ENCODE results near the gene PAGR1. TPM values are rescaled to one million over a fixed set of nuclear protein-coding genes. Genes with fewer than 3 reads are reported as not detected.

PAGR1 gene
- total RNA-seq, 1 experiment from 2014 or later = 60.1 TPM

- TF ChIP-seq, protein P1, sequence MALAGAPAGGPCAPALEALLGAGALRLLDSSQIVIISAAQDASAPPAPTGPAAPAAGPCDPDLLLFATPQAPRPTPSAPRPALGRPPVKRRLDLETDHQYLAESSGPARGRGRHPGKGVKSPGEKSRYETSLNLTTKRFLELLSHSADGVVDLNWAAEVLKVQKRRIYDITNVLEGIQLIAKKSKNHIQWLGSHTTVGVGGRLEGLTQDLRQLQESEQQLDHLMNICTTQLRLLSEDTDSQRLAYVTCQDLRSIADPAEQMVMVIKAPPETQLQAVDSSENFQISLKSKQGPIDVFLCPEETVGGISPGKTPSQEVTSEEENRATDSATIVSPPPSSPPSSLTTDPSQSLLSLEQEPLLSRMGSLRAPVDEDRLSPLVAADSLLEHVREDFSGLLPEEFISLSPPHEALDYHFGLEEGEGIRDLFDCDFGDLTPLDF (CRISPR knock-in tag; IDR thresholded peaks at IDR 0.05) = no peak
- TF ChIP-seq ZNF232 (CRISPR knock-in tag; IDR thresholded peaks at IDR 0.05) (no peak), TEAD4 (CRISPR knock-in tag; IDR thresholded peaks at IDR 0.05) (no peak), ZBTB21 (CRISPR knock-in tag; IDR thresholded peaks at IDR 0.05; ENCODE audit: borderline replicate concordance) (no peak), FOXJ3 (CRISPR knock-in tag; IDR thresholded peaks at IDR 0.05; ENCODE audit: borderline replicate concordance) (no peak), NFATC4 (CRISPR knock-in tag; IDR thresholded peaks at IDR 0.05) (no peak), KAT7 (CRISPR knock-in tag; IDR thresholded peaks at IDR 0.05; ENCODE audit: borderline replicate concordance) (no peak), ATF1 (CRISPR knock-in tag; IDR thresholded peaks at IDR 0.05) (no peak), ZNF281 (CRISPR knock-in tag; IDR thresholded peaks at IDR 0.05) (0 out of 2 replicates have a peak, but pooled peaks have one; percentile 15), MAX (CRISPR knock-in tag; IDR thresholded peaks at IDR 0.05) (peak; percentile 32; the same call in 1 of the 2 replicates), USF2 (CRISPR knock-in tag; IDR thresholded peaks at IDR 0.05) (no peak), MLX (CRISPR knock-in tag; IDR thresholded peaks at IDR 0.05) (no peak), RELA (CRISPR knock-in tag; IDR thresholded peaks at IDR 0.05; ENCODE audit: borderline replicate concordance) (no peak), ARID4B (CRISPR knock-in tag; IDR thresholded peaks at IDR 0.05; ENCODE audit: borderline replicate concordance) (no peak), ELF4 (CRISPR knock-in tag; IDR thresholded peaks at IDR 0.05; ENCODE audit: low read depth) (no peak), ZNF121 (CRISPR knock-in tag; IDR thresholded peaks at IDR 0.05) (peak; percentile 65), NR1H2 (CRISPR knock-in tag; IDR thresholded peaks at IDR 0.05) (no peak), TP53 (CRISPR knock-in tag; IDR thresholded peaks at IDR 0.05) (0 out of 2 replicates have a peak, but pooled peaks have one; percentile 10)
- TF ChIP-seq, protein P2, sequence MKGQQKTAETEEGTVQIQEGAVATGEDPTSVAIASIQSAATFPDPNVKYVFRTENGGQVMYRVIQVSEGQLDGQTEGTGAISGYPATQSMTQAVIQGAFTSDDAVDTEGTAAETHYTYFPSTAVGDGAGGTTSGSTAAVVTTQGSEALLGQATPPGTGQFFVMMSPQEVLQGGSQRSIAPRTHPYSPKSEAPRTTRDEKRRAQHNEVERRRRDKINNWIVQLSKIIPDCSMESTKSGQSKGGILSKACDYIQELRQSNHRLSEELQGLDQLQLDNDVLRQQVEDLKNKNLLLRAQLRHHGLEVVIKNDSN (CRISPR knock-in tag; IDR thresholded peaks at IDR 0.05) = no peak
- TF ChIP-seq, protein P3, sequence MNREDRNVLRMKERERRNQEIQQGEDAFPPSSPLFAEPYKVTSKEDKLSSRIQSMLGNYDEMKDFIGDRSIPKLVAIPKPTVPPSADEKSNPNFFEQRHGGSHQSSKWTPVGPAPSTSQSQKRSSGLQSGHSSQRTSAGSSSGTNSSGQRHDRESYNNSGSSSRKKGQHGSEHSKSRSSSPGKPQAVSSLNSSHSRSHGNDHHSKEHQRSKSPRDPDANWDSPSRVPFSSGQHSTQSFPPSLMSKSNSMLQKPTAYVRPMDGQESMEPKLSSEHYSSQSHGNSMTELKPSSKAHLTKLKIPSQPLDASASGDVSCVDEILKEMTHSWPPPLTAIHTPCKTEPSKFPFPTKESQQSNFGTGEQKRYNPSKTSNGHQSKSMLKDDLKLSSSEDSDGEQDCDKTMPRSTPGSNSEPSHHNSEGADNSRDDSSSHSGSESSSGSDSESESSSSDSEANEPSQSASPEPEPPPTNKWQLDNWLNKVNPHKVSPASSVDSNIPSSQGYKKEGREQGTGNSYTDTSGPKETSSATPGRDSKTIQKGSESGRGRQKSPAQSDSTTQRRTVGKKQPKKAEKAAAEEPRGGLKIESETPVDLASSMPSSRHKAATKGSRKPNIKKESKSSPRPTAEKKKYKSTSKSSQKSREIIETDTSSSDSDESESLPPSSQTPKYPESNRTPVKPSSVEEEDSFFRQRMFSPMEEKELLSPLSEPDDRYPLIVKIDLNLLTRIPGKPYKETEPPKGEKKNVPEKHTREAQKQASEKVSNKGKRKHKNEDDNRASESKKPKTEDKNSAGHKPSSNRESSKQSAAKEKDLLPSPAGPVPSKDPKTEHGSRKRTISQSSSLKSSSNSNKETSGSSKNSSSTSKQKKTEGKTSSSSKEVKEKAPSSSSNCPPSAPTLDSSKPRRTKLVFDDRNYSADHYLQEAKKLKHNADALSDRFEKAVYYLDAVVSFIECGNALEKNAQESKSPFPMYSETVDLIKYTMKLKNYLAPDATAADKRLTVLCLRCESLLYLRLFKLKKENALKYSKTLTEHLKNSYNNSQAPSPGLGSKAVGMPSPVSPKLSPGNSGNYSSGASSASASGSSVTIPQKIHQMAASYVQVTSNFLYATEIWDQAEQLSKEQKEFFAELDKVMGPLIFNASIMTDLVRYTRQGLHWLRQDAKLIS (CRISPR knock-in tag; IDR thresholded peaks at IDR 0.05; ENCODE audit: borderline replicate concordance) = no peak
- TF ChIP-seq, protein P4, sequence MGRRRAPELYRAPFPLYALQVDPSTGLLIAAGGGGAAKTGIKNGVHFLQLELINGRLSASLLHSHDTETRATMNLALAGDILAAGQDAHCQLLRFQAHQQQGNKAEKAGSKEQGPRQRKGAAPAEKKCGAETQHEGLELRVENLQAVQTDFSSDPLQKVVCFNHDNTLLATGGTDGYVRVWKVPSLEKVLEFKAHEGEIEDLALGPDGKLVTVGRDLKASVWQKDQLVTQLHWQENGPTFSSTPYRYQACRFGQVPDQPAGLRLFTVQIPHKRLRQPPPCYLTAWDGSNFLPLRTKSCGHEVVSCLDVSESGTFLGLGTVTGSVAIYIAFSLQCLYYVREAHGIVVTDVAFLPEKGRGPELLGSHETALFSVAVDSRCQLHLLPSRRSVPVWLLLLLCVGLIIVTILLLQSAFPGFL (CRISPR knock-in tag; IDR thresholded peaks at IDR 0.05; ENCODE audit: borderline replicate concordance) = no peak
These were observed 2.0 kb upstream of the PAGR1 start (continued) for GRCh38 chr16:29813644-29814562.
